HG03159 (cell line): Measurements from ENCODE around the gene NRXN2.
"Not testable (repeated sequence)": the region's sequence is repeated elsewhere in the genome, so short reads cannot be mapped to it uniquely, and the experiment has no call there.

ENCODE experiments used
- ATAC-seq: cut with Tn5 transposase; IDR thresholded peaks from one replicate; pipeline ENCODE4 v1.9.1; 2021; ENCODE audit warnings: mild to moderate bottlenecking, moderate library complexity; ENCODE audit not compliant: unreplicated experiment

NRXN2 gene

GRCh38 chr11:64677441-64678023, 45.5 kb downstream of the NRXN2 start:
- no peak for ATAC-seq

GRCh38 chr11:64676261-64676615, 46.8 kb downstream of the NRXN2 start:
- no peak for ATAC-seq

GRCh38 chr11:64675450-64676260, 47.3 kb downstream of the NRXN2 start:
- ATAC-seq = no peak

GRCh38 chr11:64674774-64675173, 48.2 kb downstream of the NRXN2 start:
- ATAC-seq = no peak

- ATAC-seq = no peak
These were observed 49.7 kb downstream of the NRXN2 start for GRCh38 chr11:64673279-64673678.

- ATAC-seq = no peak
These were observed 50.1 kb downstream of the NRXN2 start for GRCh38 chr11:64672875-64673274.

GRCh38 chr11:64670975-64671374, 52.0 kb downstream of the NRXN2 start:
- ATAC-seq = no peak

GRCh38 chr11:64667154-64667745, 55.7 kb downstream of the NRXN2 start:
- ATAC-seq = no peak

- no peak for ATAC-seq
These were observed 57.6 kb downstream of the NRXN2 start for GRCh38 chr11:64665411-64665821.

GRCh38 chr11:64664236-64664870, 58.6 kb downstream of the NRXN2 start:
- not testable (repeated sequence) for ATAC-seq

- no peak for ATAC-seq
These were observed 59.3 kb downstream of the NRXN2 start for GRCh38 chr11:64663656-64664055.

- ATAC-seq = no peak
These were observed 61.4 kb downstream of the NRXN2 start for GRCh38 chr11:64661614-64662013.

- ATAC-seq = no peak
These were observed 61.9 kb downstream of the NRXN2 start for GRCh38 chr11:64661146-64661545.

GRCh38 chr11:64660706-64661105, 62.3 kb downstream of the NRXN2 start:
- no peak for ATAC-seq

- ATAC-seq = no peak
These were observed 62.8 kb downstream of the NRXN2 start for GRCh38 chr11:64660205-64660604.

- ATAC-seq = no peak
These were observed 63.4 kb downstream of the NRXN2 start for GRCh38 chr11:64659417-64660144.

- ATAC-seq = no peak
These were observed 64.7 kb downstream of the NRXN2 start for GRCh38 chr11:64658265-64658664.

GRCh38 chr11:64656862-64657261, 66.1 kb downstream of the NRXN2 start:
- ATAC-seq = no peak

GRCh38 chr11:64655941-64656601, 66.9 kb downstream of the NRXN2 start:
- no peak for ATAC-seq

- ATAC-seq = no peak
These were observed 67.9 kb downstream of the NRXN2 start for GRCh38 chr11:64654958-64655541.
